Smooth muscle cell of the brain vasculature (primary cell): ENCODE results near the gene KIF5B.

ENCODE experiments used
- DNase-seq: peaks from one replicate; pipeline ENCODE4 v3.0.0-alpha.2; 2012; ENCODE audit warnings: low read depth, low spot score

The KIF5B gene

GRCh38 chr10:31962826-31963588 is 93.2 kb downstream of the KIF5B start:
- DNase-seq: no peak

DNA sequence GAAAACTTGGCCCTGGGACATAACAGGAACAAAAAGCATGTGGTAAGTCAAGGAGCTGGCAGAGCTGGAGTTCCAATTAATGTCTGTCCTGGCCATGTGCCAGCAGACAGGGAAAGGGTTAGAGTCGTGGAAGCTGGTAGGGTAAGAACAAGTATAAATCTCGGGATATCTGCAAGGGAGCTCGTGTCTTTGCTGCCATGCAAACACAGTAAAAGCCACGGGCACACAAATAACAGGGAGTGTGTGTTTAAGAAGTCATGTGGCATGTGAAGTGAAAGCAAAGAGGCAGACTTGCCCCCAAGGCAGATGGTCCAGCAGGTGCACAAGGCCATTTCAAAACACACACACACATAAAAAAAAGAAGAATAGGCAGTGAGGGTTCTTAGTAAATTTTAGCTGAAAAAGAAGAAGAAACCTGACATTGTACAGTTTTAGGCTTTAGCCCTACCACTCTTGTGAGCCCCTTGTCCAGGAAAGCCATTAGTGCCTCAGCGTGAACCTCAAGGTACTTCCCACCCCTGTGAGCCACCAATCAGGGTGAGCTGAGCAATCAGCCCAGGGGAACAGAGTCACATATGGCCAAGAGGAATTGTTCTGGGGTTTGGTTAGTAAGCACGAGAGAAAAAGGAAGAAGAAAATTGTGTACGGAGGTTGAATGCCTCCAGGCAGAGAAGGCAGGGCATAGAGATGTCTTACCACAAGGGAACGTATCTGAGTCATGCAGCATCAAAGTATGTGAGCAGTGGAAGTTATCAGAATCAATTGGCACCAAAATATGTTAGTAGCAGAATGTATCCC is 94.7 kb downstream of the KIF5B start:
- no peak for DNase-seq

DNA sequence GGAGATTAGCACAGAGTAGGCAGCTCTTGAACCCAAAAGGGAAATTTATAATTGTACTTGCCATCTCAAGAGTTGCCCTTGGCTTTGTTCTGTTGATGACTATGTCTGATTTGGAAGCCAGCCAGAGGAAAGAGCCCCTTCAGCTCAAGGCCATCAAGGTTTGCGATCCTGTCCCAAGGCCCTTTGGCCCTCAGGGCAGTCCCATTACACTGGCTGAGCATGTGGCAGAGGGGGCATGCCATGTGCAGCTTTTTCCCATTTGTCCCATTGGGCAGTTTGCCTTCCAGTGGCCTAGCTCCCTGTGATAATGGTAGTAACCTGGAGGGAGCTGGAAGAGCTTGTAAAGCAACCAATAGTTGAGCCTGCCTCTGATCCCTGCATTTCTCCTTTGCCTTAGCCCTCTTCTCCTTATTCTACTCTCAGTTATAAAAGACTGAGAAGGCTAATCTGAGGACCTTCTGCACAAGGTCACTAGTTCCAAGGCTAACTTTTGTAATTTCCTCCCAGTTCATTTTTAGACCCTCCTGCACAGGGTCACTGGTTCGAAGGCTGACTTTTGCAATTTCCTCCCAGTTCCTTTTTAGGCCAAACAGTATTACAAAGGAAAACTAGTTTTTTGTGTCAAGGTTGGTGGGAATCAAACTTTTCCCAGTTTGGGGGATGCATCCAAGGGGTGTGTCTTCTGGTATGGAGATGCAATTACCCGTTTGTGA is 96.6 kb downstream of the KIF5B start:
- no peak for DNase-seq
